Effector CD8-positive, alpha-beta T cell (primary cell): ENCODE data around the gene ZNF76.
A peak's percentile ranks its signal among the peaks of the same experiment; 100 is the strongest.

Experiments
- DNase-seq: peaks from one replicate; lab custom pipeline; 2025; lab: John Stamatoyannopoulos, UW
- total RNA-seq, 4 experiments: gene quantifications; one replicate each; lab custom pipeline; 2026; lab: John Stamatoyannopoulos, UW

ZNF76 gene
- total RNA-seq: 48.7 to 82.2 (median 72.0) reads per million in 4 experiments

DNA sequence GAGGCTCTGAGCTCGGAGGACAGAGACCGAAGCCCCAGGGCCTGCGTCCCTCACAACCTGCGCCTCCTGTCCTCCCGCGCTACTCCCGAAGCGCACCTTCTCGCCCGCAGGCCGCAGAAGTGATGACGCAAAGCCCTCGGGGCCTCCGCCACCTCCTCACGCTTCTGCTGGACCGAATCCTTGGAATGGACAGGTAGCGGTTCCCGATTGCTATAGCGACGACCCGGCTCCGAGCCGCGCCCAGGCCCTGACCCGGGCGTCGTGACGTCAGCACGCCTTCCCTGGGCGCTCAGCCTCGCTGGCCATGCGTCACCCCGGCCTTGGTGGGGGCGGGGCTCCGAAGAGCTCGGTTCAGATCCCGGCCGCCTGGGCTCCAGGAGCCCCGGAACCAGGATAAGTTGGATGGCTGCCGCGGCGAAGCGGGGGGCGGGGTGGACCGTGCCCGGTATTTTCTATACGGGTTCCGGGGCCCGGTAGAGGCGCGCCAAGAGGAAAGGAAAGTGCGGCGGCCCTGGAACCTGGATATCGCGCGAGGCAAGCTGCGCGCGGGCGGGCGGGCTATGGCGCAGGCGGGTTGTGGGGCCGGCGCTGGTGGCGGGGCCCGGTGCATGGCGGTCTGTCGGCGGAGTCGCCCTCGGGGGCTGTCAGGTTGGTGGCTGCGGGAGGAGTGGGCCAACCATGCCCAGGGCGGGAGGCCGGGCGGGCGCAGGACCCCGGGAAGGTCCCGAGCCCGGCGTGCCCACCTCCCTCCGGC lies at the start of gene ZNF76:
TSS of gene ZNF76 (plus strand) at position 542 of the 754 bp plus-strand sequence. CDS start 21,417 bp downstream, outside the sequence.
- peak; percentile 87 for DNase-seq

GRCh38 chr6:35213298-35213791 lies 46.2 kb upstream of the ZNF76 start:
- DNase-seq: no peak

GRCh38 chr6:35213824-35214756 lies 45.4 kb upstream of the ZNF76 start, which contains the start of gene SCUBE3:
Gene SCUBE3, plus strand, starts transcription at chr6:35213956. Its CDS starts 463 bp downstream, at chr6:35214419.
- no peak for DNase-seq

DNA sequence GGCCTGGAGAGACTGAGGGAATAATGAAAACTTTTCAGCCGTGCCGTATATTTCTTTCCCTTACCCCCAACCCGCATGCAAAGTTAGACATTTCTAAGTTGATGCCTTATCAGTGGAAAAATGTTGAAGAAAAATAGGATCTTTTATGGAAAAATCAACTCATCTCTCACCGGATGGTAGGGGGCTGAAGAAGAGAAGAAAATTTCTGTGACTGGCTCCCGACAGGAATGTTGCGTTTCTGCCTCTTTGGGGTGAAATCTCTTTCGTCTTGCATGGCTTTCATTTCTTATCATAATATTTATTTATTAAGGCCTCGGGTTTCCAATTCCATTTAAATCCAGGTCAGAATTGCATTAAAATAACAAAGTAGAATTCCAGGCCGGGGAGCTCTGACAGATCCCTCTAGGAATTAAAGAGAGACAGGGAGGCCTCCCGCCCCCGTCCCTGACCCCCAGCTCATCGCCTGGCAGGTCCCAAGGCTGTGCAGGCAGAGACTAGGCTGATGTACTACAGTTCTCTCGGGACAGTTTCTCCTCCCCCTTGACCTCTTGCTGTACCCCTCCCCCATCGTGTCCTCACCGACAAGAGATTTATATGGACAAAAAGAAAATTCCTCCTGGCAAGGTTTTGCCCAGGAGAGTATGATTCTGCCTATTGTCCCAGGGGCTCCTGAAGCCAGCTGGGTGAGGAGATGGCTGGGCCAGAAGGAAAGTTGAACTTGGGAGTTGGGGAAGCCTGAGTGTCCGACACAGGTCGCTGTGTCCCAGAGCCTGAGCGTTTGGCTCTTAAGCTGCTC lies 44.5 kb upstream of the ZNF76 start:
- DNase-seq: no peak

DNA sequence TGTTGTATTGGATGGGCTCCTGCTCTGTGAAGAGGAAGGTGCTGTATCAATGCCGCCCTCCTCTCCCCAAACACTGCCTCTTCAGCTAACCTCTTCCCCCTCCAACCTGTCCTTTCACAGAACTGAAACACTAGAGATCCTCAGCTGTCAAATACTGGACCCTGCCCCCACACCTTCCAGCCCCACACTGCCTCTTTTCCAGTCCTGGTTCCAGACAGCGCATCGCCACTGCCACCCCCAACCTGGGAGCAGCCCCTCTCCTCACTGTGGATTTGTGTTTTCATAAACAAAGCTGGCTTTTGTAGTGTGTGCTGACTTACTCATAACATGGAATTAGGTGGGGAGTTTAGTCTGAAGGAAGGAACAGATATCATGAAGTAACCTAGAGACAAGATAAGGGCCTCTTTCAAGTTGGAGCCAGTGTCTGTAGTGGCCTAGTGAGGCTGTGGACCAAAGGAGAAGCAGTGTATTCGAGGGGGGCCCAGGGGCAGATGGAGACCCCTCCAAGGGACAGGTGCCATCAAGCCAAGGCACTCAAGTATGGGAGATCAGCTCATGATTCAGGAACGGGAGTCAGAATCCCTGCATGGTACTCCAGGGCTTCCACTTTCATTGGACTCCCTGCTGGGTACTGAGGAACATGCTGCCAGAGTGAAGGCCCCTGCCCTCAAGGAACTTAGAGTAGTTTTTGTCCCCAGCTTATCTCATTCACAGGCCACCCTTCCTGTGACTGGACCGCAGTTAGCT lies 43.7 kb upstream of the ZNF76 start:
- DNase-seq: no peak

- no peak for DNase-seq
Observed at GRCh38 chr6:35216412-35216732, 43.2 kb upstream of the ZNF76 start.

- no peak for DNase-seq
Observed at GRCh38 chr6:35216851-35217811, 42.4 kb upstream of the ZNF76 start.

DNA sequence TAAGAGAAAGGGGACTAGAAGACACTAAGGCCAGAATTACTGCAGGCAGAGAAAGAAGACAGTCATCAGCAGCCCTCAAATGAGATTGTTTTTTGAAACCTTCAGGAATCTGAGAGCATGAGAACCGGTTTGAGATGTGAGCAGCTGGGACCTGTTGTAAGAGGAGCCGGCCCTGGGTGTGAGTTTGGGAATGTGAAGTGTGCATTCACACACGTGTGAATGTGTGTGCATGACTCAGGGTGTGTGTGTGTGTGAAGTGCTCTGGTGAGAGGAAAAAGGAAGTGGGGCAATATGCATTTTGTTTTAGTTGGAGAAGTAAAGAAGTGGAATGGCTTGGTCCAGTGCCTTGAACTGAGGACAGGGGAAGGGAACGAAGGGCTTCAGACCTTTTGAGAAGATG lies 41.5 kb upstream of the ZNF76 start:
- DNase-seq: no peak

GRCh38 chr6:35218456-35218855 lies 41.1 kb upstream of the ZNF76 start:
- no peak for DNase-seq

- DNase-seq: no peak
Observed at GRCh38 chr6:35219683-35220326, 39.7 kb upstream of the ZNF76 start.

DNA sequence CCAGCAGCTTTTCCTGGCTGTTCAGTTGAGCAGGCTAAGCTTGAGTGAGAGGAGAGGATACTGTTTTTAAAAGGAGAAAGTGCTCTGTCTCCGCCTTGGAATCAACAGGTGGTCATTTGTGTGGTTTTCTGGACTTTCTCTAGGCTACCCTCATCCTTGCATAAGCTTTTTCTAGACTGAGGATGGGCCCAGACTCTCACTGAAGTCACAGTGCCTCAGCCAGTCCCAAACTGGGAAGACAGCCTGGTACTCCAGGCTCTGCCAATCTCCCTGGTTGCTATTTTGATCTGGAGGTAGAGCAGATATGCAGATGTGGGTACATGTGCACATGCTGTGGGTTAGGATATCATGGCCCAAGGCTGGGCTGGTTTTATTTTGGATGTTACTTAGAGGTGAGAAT lies 38.8 kb upstream of the ZNF76 start:
- DNase-seq: no peak

- DNase-seq: no peak
Observed at GRCh38 chr6:35223396-35223795, 36.1 kb upstream of the ZNF76 start.

- DNase-seq: no peak
Observed at GRCh38 chr6:35224720-35225119, 34.8 kb upstream of the ZNF76 start.

DNA sequence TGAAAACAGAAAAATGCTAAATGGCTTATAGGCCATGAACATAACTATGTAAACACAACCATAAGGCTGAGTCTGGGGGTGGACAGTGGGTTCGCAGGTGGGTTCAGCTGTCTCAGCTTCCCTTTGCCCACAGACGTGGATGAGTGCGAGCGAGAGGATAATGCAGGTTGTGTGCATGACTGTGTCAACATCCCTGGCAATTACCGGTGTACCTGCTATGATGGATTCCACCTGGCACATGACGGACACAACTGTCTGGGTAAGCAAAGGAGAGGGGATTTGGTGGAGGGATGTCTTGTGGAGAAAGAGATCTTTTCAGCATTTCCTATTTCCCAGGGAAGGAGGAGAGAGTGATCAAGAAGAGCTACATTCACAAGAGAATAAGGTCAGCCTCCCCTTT lies 31.1 kb upstream of the ZNF76 start:
- no peak for DNase-seq

GRCh38 chr6:35229304-35229703 lies 30.2 kb upstream of the ZNF76 start:
- DNase-seq: no peak

DNA sequence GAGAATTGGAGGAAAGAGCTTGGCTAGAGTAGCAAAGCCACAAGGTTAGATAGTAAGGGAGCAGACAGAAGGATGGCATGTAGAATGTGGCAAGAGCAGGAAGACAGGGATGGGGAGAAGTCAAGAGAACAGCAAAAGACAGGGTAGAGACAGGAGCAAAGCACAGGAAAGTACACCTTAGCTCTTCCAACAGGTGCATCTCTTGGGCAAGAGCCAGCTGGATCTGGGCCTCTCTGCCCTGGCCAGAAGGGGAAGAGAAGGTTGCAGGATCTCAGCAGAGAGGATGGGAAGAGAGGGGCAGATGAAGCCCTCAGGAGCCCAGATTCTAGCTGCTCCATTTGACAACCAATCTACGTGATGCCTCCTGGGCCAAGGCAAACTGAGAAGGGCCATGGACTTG lies 29.0 kb upstream of the ZNF76 start:
- DNase-seq: no peak

- no peak for DNase-seq
Observed at GRCh38 chr6:35230950-35231349, 28.6 kb upstream of the ZNF76 start.

DNA sequence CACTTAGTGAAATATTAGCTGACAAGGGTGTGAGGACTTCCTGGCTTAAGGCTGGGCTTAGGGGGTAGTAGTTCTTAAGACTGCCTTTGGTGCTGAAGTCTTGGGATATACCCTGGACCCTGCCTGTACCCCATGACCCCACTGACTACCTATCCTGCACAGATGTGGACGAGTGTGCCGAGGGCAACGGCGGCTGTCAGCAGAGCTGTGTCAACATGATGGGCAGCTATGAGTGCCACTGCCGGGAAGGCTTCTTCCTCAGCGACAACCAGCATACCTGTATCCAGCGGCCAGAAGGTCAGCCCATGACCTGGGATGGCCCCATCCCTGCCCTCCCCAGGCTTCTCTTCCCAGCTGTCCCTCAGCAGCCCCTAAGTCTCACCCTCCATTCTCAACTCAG lies 28.0 kb upstream of the ZNF76 start:
- DNase-seq: no peak

DNA sequence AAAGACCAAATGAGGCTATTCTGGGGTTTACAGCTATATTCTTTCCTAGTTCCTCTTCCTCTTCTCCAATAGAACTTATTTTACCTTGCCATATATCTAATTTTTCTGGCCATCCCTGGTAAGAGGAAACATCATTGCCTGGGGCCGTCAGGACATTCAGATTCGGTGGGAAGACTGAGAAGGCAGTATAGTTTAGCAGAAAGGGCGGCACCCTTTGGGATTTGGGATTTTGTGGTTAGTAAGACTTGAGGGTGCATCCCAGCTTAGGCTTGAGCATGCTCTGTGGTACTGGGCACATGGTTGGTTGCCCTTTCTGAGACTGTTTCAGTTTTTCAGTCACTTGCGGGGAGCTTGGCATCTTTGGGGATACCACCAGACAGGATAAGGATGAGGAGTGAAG lies 24.6 kb upstream of the ZNF76 start:
- DNase-seq: no peak

DNA sequence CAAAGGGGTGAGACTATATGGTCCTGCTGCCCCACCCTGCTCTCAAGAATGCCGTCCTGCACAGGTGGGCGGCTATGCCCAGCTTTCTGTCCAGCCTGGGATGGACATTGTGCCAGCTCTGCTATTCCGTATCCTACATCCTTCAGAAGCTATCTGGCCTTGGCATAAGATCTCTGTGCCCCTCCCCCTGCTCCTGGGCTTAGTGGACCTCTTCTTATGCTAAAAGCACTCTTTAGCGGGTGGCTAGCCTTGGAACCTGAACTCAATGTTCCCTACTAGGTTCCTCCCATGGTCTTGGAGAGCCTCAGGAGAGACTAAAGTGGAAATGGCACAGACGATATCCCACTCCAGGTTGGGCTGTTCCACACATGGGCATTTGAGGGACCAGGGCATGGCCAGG lies 23.3 kb upstream of the ZNF76 start:
- no peak for DNase-seq
